ENCODE data around the gene OTUB2. TPM values are rescaled to one million over a fixed set of nuclear protein-coding genes. Genes with fewer than 3 reads are reported as not detected.

The OTUB2 gene
- total and polyA plus RNA-seq, 8 donors = 0.45 to 4.1 (median 0.63) TPM; not detected in 2

DNA sequence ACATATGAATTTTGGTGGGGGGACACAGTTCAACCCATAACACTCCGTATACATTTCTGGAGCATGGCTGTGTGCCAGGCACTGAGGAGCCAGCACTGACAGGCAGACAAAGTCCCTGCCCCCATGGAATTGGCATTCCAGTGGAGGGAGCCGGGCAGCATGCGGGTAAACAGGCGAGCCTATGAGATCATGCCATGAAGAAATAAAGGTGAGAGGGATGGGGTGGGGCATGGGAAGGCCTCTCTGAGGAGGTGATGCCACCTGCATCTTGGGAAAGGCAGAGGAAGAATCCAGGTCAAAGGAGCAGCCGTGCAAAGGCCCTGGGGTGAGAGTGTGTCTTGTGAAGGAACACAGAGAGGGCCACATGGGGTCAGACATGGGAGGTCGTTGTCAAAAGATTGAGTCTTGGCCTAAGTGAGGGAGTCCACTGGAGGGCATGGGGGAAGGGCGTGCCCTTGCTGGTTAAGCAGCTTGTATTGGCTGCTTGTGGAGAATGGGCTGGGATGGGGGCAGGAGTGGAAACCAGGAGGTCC, 3.6 kb downstream of the OTUB2 start:
- 85 to 95% (median 90%) methylated on average over 7 of the region's 7 CpGs for WGBS, 5 donors
- TF ChIP-seq CTCF (IDR thresholded peaks at IDR 0.05) (no peak), EP300 (IDR thresholded peaks at IDR 0.05) (no peak), POLR2AphosphoS5 (IDR thresholded peaks at IDR 0.05) (no peak), POLR2A (IDR thresholded peaks at IDR 0.05) (no peak)
- Histone ChIP-seq H3K27me3 (no peaks in the 10 kb centered on the region), H3K4me3 (no peak overlapping the region), H3K27ac (no peak overlapping the region), H3K9me3 (no peaks in the 10 kb centered on the region), H3K36me3 (no peaks in the 10 kb centered on the region), H3K4me1 (peaks cover 11 to 37% (median 17%) of the 10 kb centered on the region in 4 donors)
- intact Hi-C loops (cut with DNase I; ENCODE audit: low total_unique reads) = loop anchor here (5.0 kb wide), 1 partner anchor 108 kb away; no protein-coding TSS in a partner anchor
- no peak for DNase-seq

DNA sequence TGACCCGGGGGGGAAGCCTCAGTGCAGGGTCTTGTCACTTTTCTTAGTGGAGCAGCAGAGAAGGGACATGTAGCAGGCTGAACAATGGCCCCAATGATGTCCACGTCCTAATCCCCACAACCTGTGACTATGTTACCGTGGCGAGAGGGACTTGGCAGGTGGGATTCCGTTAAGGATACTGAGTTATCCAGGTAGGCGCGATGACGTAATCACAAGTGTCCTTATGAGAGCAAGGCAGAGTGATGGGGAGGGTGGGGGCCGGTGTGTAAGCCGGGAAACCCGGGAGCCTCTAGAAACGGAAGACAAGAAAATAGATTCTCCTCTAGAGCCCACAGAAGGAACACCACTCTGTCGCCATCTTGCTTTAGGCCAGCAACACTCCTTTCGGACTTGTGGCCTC, 4.4 kb downstream of the OTUB2 start:
- no peak overlapping the region for H3K4me3 ChIP-seq
- WGBS, 5 donors = 88 to 94% (median 91%) methylated on average over 14 of the region's 14 CpGs
- no peak for TF ChIP-seq POLR2AphosphoS5 (IDR thresholded peaks at IDR 0.05)
- no peak for TF ChIP-seq EP300 (IDR thresholded peaks at IDR 0.05)
- TF ChIP-seq POLR2A (IDR thresholded peaks at IDR 0.05) = no peak
- no peak for TF ChIP-seq CTCF (IDR thresholded peaks at IDR 0.05)
- intact Hi-C loops (cut with DNase I; ENCODE audit: low total_unique reads) = loop anchor here (5.0 kb wide), 1 partner anchor 107 kb away; no protein-coding TSS in a partner anchor
- no peak overlapping the region for H3K27ac ChIP-seq
- H3K27me3 ChIP-seq = no peaks in the 10 kb centered on the region
- peaks cover 11 to 37% (median 17%) of the 10 kb centered on the region in 4 donors for H3K4me1 ChIP-seq
- no peaks in the 10 kb centered on the region for H3K36me3 ChIP-seq
- no peak for DNase-seq
- H3K9me3 ChIP-seq = no peaks in the 10 kb centered on the region

DNA sequence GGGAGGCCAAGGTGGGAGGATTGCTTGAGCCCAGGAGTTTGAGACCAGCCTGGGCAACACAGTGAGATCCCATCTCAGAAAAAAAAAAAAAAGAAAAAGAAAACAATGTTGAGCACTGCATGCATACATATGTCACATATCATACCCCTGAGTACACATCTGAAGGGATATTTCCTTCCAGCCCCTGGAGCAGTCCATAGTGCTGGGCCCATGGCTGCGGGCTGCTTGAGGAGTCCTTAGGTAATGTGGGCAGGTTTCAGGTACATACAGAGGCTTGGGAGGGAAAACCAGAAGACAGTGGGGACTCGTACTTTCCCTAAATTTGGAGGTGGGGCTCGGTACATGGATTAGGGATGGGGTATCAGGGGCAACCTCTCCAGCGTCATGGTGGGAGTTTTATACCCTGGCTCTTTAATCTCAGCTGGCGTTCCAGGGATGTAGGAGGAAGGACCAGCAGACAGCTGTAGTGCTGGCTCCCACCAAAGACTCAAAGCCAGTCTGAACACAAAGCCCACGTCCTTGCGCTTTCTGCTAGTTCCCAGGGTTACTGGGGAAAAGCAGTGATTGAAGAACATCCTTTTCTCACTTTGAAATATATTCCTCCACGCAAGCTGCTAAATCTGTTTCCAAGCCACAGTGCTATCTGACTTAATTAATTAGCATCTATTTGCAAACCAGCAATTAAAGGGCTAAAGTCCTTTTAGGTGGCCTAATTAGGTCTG, 5.2 kb downstream of the OTUB2 start:
- no peaks in the 10 kb centered on the region for H3K9me3 ChIP-seq
- WGBS, 5 donors = 84 to 94% (median 91%) methylated on average over 8 of the region's 8 CpGs
- no peaks in the 10 kb centered on the region for H3K27me3 ChIP-seq
- H3K4me3 ChIP-seq = no peak overlapping the region
- no peak overlapping the region for H3K27ac ChIP-seq
- peaks cover 11 to 30% (median 17%) of the 10 kb centered on the region in 4 donors for H3K4me1 ChIP-seq
- no peak for TF ChIP-seq POLR2AphosphoS5 (IDR thresholded peaks at IDR 0.05)
- no peak for TF ChIP-seq EP300 (IDR thresholded peaks at IDR 0.05)
- no peak for TF ChIP-seq CTCF (IDR thresholded peaks at IDR 0.05)
- TF ChIP-seq POLR2A (IDR thresholded peaks at IDR 0.05) = no peak
- intact Hi-C loops (cut with DNase I; ENCODE audit: low total_unique reads) = loop anchor here (5.0 kb wide), 1 partner anchor 106 kb away; no protein-coding TSS in a partner anchor
- DNase-seq = no peak
- no peaks in the 10 kb centered on the region for H3K36me3 ChIP-seq

GRCh38 chr14:94031883-94032279, 5.7 kb downstream of the OTUB2 start:
- no peak overlapping the region for H3K4me3 ChIP-seq
- no peaks in the 10 kb centered on the region for H3K9me3 ChIP-seq
- H3K27ac ChIP-seq = no peak overlapping the region
- peaks cover 7 to 24% (median 11%) of the 10 kb centered on the region in 4 donors for H3K4me1 ChIP-seq
- TF ChIP-seq CTCF (IDR thresholded peaks at IDR 0.05) (no peak), POLR2A (IDR thresholded peaks at IDR 0.05) (no peak), EP300 (IDR thresholded peaks at IDR 0.05) (no peak), POLR2AphosphoS5 (IDR thresholded peaks at IDR 0.05) (no peak)
- H3K36me3 ChIP-seq = no peaks in the 10 kb centered on the region
- DNase-seq = no peak
- intact Hi-C loops (cut with DNase I; ENCODE audit: low total_unique reads) = loop anchor here (5.0 kb wide), 1 partner anchor 105 kb away; no protein-coding TSS in a partner anchor
- H3K27me3 ChIP-seq = no peaks in the 10 kb centered on the region
- 76 to 80% (median 77%) methylated on average over 6 to 7 of the region's 7 CpGs for WGBS, 5 donors
